CD4-positive, alpha-beta T cell (primary cell): ENCODE results near the gene RILPL1. TPM values are rescaled to one million over a fixed set of nuclear protein-coding genes. Genes with fewer than 3 reads are reported as not detected.
"Not testable (repeated sequence)": the region's sequence is repeated elsewhere in the genome, so short reads cannot be mapped to it uniquely, and the experiment has no call there.

Source experiments
- ATAC-seq: fragments of 200-7000 bp; cut with Tn5 transposase; one replicate; pipeline ENCODE4 v1.10.0; 2022; ENCODE audit warnings: mild to moderate bottlenecking; ENCODE audit not compliant: poor library complexity
- CTCF ChIA-PET: fragments of 350-600 bp; sonication (Branson Sonifier 250); formaldehyde crosslinking; loops from one replicate; lab custom pipeline; 2021; ENCODE audit warnings: antibody characterized with exemption, inconsistent platforms; lab: Charles Lee
- POLR2A ChIA-PET: fragments of 350-600 bp; sonication (Branson Sonifier 250); formaldehyde crosslinking; loops from one replicate; lab custom pipeline; 2021; ENCODE audit warnings: antibody characterized with exemption, inconsistent platforms; lab: Charles Lee
- DNase-seq, 14 experiments: peaks; one replicate each; pipeline ENCODE4 v3.0.0-alpha.2; 2013 to 2020; ENCODE audit warnings: mixed read lengths in 2 of 14
- H3K27ac ChIP-seq, 2 donors: one replicate each; pipeline versions ENCODE4 v1.5.1 to v1.7.0; 2013; ENCODE audit warnings: low read length in 2 of 2, low read depth in 1 of 2, mild to moderate bottlenecking in 1 of 2
- H3K27me3 ChIP-seq, 2 experiments: 1 replicate in 1 of 2; 2 replicates in 1 of 2; pipeline versions ENCODE4 v1.6.1 to v1.7.0; 2013; ENCODE audit warnings: low read length in 2 of 2, control low read depth in 1 of 2, mild to moderate bottlenecking in 1 of 2, moderate library complexity in 1 of 2; ENCODE audit not compliant: insufficient read depth in 2 of 2, control insufficient read depth in 1 of 2
- H3K36me3 ChIP-seq: one replicate; pipeline ENCODE4 v1.6.1; 2013; ENCODE audit warnings: low read length, control low read depth; ENCODE audit not compliant: insufficient read depth
- H3K4me1 ChIP-seq: one replicate; pipeline ENCODE4 v1.6.1; 2013; ENCODE audit warnings: low read length, control low read depth; ENCODE audit not compliant: insufficient read depth
- H3K4me3 ChIP-seq: one replicate; pipeline ENCODE4 v1.5.1; 2013; ENCODE audit warnings: mild to moderate bottlenecking, low read length, moderate library complexity
- H3K9me3 ChIP-seq, 2 experiments: 1 replicate in 1 of 2; 2 replicates in 1 of 2; pipeline versions ENCODE4 v1.6.1 to v1.7.0; 2013; ENCODE audit warnings: low read length in 2 of 2, mild to moderate bottlenecking in 2 of 2, control low read depth in 1 of 2, moderate library complexity in 1 of 2; ENCODE audit not compliant: control insufficient read depth in 1 of 2, insufficient read depth in 1 of 2
- H3K27ac Mint-ChIP-seq: one replicate; pipeline ENCODE4 v1.8.0; 2020; ENCODE audit warnings: mixed read lengths
- H3K27me3 Mint-ChIP-seq: one replicate; pipeline ENCODE4 v1.8.0; 2021; ENCODE audit warnings: mixed read lengths
- H3K36me3 Mint-ChIP-seq: one replicate; pipeline ENCODE4 v1.8.0; 2021; ENCODE audit warnings: low read depth, mixed read lengths
- H3K4me1 Mint-ChIP-seq: one replicate; pipeline ENCODE4 v1.8.0; 2021; ENCODE audit warnings: low read depth, mixed read lengths
- H3K4me3 Mint-ChIP-seq: one replicate; pipeline ENCODE4 v1.8.0; 2020; ENCODE audit warnings: mild to moderate bottlenecking, mixed read lengths
- H3K9me3 Mint-ChIP-seq: one replicate; pipeline ENCODE4 v1.8.0; 2020; ENCODE audit warnings: mixed read lengths
- CTCF ChIP-seq: fragments of 200-600 bp; IDR thresholded peaks from one replicate; pipeline ENCODE4 v1.8.0; 2022; ENCODE audit warnings: antibody characterized with exemption, mild to moderate bottlenecking
- intact Hi-C, 2 experiments: fragments of 100-400 bp; cut with DNase I in 1 of 2; cut with micrococcal nuclease in 1 of 2; formaldehyde crosslinking; loops; one replicate each; pipeline versions ENCODE4 v1.15.1 to v1.9.0; 2023 to 2025; cut with DNase I, micrococcal nuclease
- total RNA-seq, 174 experiments: library from RNA in 2 of 174; stranded (reverse) in 2 of 174; gene quantifications; one replicate each; pipeline ENCODE4 v1.2.3 and lab custom pipeline; 2021 to 2026

The RILPL1 gene
- total RNA-seq, 2 experiments from 2014 or later: 3.3 to 3.4 TPM

GRCh38 chr12:123572391-123572790 lies 38.9 kb upstream of the RILPL1 start:
- Mint-ChIP-seq H3K36me3 (no peaks in the 10 kb centered on the region), H3K27me3 (peaks cover 3% of the 10 kb centered on the region), H3K4me3 (no peak overlapping the region), H3K27ac (no peak overlapping the region), H3K4me1 (peaks cover 5% of the 10 kb centered on the region), H3K9me3 (no peaks in the 10 kb centered on the region)
- intact Hi-C loops: no loop called here
- Histone ChIP-seq H3K4me1 (no peaks in the 10 kb centered on the region), H3K4me3 (no peak overlapping the region), H3K27ac (no peak overlapping the region), H3K36me3 (no peaks in the 10 kb centered on the region), H3K27me3 (no peaks in the 10 kb centered on the region), H3K9me3 (no peaks in the 10 kb centered on the region)
- DNase-seq (no peak), ATAC-seq (no peak)
- ChIA-PET CTCF (no interaction called here), POLR2A (no interaction called here)
- TF ChIP-seq CTCF: no peak

GRCh38 chr12:123571343-123571813 lies 37.9 kb upstream of the RILPL1 start:
- H3K9me3 ChIP-seq: no peaks in the 10 kb centered on the region
- Mint-ChIP-seq H3K4me1 (peaks cover 5% of the 10 kb centered on the region), H3K36me3 (no peaks in the 10 kb centered on the region), H3K27ac (no peak overlapping the region), H3K9me3 (no peaks in the 10 kb centered on the region), H3K27me3 (peaks cover 3% of the 10 kb centered on the region), H3K4me3 (no peak overlapping the region)
- ATAC-seq (no peak), DNase-seq (no peak)
- intact Hi-C loops: no loop called here
- TF ChIP-seq CTCF: no peak
- ChIA-PET CTCF (no interaction called here), POLR2A (interaction anchor here (0.5 kb wide), 1 partner anchor 1207 kb away, joined by 5 read pairs; no protein-coding TSS in a partner anchor)
- H3K4me3 ChIP-seq: no peak overlapping the region
- H3K27ac ChIP-seq: no peak overlapping the region
- no peaks in the 10 kb centered on the region for H3K27me3 ChIP-seq
- H3K36me3 ChIP-seq: no peaks in the 10 kb centered on the region
- no peaks in the 10 kb centered on the region for H3K4me1 ChIP-seq

DNA sequence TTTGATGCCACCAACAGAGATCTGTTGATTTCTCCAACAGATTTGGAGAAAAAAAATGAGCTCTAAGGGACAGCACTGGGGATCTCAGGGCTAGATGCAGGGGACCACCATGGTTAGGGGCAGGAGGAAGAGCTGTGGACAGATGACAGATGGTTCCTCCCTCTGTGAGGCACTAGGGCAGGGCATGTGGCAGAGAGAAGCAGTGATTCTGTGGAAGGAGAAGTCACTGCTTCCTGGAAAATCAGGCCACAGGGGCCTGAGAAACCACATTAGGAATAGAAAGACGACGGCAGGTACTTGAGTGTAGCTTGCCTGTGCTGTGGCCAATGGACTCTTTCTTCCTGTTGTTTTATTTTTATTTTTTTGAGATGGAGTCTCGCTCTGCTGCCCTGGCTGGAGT lies 25.9 kb upstream of the RILPL1 start:
- no peaks in the 10 kb centered on the region for H3K36me3 ChIP-seq
- TF ChIP-seq CTCF: no peak
- no peaks in the 10 kb centered on the region for H3K36me3 Mint-ChIP-seq
- POLR2A ChIA-PET: no interaction called here
- H3K9me3 Mint-ChIP-seq: no peaks in the 10 kb centered on the region
- no peaks in the 10 kb centered on the region for H3K4me1 ChIP-seq
- no peaks in the 10 kb centered on the region for H3K4me1 Mint-ChIP-seq
- H3K27me3 Mint-ChIP-seq: no peaks in the 10 kb centered on the region
- H3K27ac Mint-ChIP-seq: no peak overlapping the region
- intact Hi-C loops: no loop called here
- CTCF ChIA-PET: no interaction called here
- peaks cover 0 to 2% of the 10 kb centered on the region in 2 experiments for H3K27me3 ChIP-seq
- H3K4me3 Mint-ChIP-seq: no peak overlapping the region
- no peak overlapping the region for H3K27ac ChIP-seq
- no peak overlapping the region for H3K4me3 ChIP-seq
- H3K9me3 ChIP-seq: no peaks in the 10 kb centered on the region
- ATAC-seq (no peak), DNase-seq (no peak)

GRCh38 chr12:123558487-123558886 lies 25.0 kb upstream of the RILPL1 start:
- H3K27ac ChIP-seq, intact Hi-C loops, H3K36me3 Mint-ChIP-seq, H3K4me3 ChIP-seq, H3K27me3 ChIP-seq, DNase-seq, H3K9me3 Mint-ChIP-seq, H3K4me1 Mint-ChIP-seq, H3K4me3 Mint-ChIP-seq, POLR2A ChIA-PET, H3K36me3 ChIP-seq, ATAC-seq, CTCF ChIA-PET, H3K27ac Mint-ChIP-seq, H3K4me1 ChIP-seq, H3K9me3 ChIP-seq, H3K27me3 Mint-ChIP-seq: not testable (repeated sequence)

GRCh38 chr12:123554843-123555242 lies 21.3 kb upstream of the RILPL1 start:
- POLR2A ChIA-PET, H3K27me3 Mint-ChIP-seq, H3K4me3 ChIP-seq, H3K36me3 Mint-ChIP-seq, H3K9me3 Mint-ChIP-seq, H3K36me3 ChIP-seq, H3K27ac Mint-ChIP-seq, H3K4me3 Mint-ChIP-seq, intact Hi-C loops, CTCF ChIA-PET, H3K9me3 ChIP-seq, H3K4me1 ChIP-seq, H3K27me3 ChIP-seq, DNase-seq, H3K27ac ChIP-seq, H3K4me1 Mint-ChIP-seq, ATAC-seq: not testable (repeated sequence)
